Stomach (tissue), 4 donors: ENCODE results near the gene SLC5A5.
"Not testable (repeated sequence)": the region's sequence is repeated elsewhere in the genome, so short reads cannot be mapped to it uniquely, and the experiment has no call there.

ENCODE experiments used
- CTCF ChIP-seq, 7 experiments: fragments of 450-650 bp in 4 of 7; fragments of 200-600 bp in 3 of 7; sonication (generic) in 3 of 7; IDR thresholded peaks; one replicate each; pipeline ENCODE4 v1.5.1; 2016 to 2019; ENCODE audit warnings: antibody characterized with exemption in 7 of 7, control low read depth in 2 of 7, mild to moderate bottlenecking in 1 of 7
- POLR2A ChIP-seq, 4 donors: fragments of 450-650 bp; IDR thresholded peaks; one replicate each; pipeline ENCODE4 v1.6.1; 2016; ENCODE audit warnings: antibody characterized with exemption in 4 of 4, control low read depth in 2 of 4, mild to moderate bottlenecking in 1 of 4, moderate library complexity in 1 of 4

GRCh38 chr19:17918151-17918550, 46.4 kb downstream of the SLC5A5 start:
- not testable (repeated sequence) for TF ChIP-seq POLR2A, CTCF (IDR thresholded peaks at IDR 0.05)
